Right renal cortex interstitium (tissue), 3 donors: Measurements from ENCODE around the gene NAALADL2. TPM values are rescaled to one million over a fixed set of nuclear protein-coding genes. Genes with fewer than 3 reads are reported as not detected.
"Not testable (repeated sequence)": the region's sequence is repeated elsewhere in the genome, so short reads cannot be mapped to it uniquely, and the experiment has no call there.

ENCODE experiments used
- DNase-seq, 3 donors: peaks; one replicate each; pipeline ENCODE4 v3.0.0-alpha.2; 2013; ENCODE audit warnings: low read depth in 3 of 3, low spot score in 2 of 3
- polyA plus RNA-seq, 3 donors: library from polyadenylated mRNA; unstranded; fragments of 120-200 nt; gene quantifications; one replicate each; pipeline ENCODE4 v1.2.1, GENCODE V29; 2013; ENCODE audit not compliant: insufficient read length in 3 of 3

The NAALADL2 gene
- polyA plus RNA-seq, 3 donors = 18.2 to 22.0 (median 20.4) TPM

- no peak for DNase-seq
Observed at GRCh38 chr3:175457301-175457700, 598.2 kb downstream of the NAALADL2 start.

GRCh38 chr3:175460849-175461399, 601.8 kb downstream of the NAALADL2 start:
- not testable (repeated sequence) for DNase-seq

GRCh38 chr3:175464362-175464761, 605.2 kb downstream of the NAALADL2 start:
- DNase-seq = no peak

GRCh38 chr3:175469124-175469523, 610.0 kb downstream of the NAALADL2 start:
- DNase-seq = no peak

- no peak for DNase-seq
Observed at GRCh38 chr3:175475765-175476164, 616.6 kb downstream of the NAALADL2 start.

GRCh38 chr3:175476489-175476888, 617.4 kb downstream of the NAALADL2 start:
- DNase-seq = no peak

GRCh38 chr3:175477651-175478224, 618.6 kb downstream of the NAALADL2 start:
- no peak for DNase-seq

GRCh38 chr3:175478301-175478700, 619.2 kb downstream of the NAALADL2 start:
- no peak for DNase-seq

- DNase-seq = no peak
Observed at GRCh38 chr3:175479175-175479574, 620.0 kb downstream of the NAALADL2 start.

- no peak for DNase-seq
Observed at GRCh38 chr3:175479800-175480199, 620.7 kb downstream of the NAALADL2 start.

- no peak for DNase-seq
Observed at GRCh38 chr3:175484666-175485065, 625.5 kb downstream of the NAALADL2 start.

- no peak for DNase-seq
Observed at GRCh38 chr3:175485436-175485835, 626.3 kb downstream of the NAALADL2 start.

- no peak for DNase-seq
Observed at GRCh38 chr3:175486255-175486654, 627.1 kb downstream of the NAALADL2 start.

GRCh38 chr3:175489406-175489805, 630.3 kb downstream of the NAALADL2 start:
- DNase-seq = no peak

GRCh38 chr3:175493301-175493700, 634.2 kb downstream of the NAALADL2 start:
- peak in 1 of 3 donors; percentile 16 for DNase-seq

- DNase-seq = no peak
Observed at GRCh38 chr3:175495331-175495730, 636.2 kb downstream of the NAALADL2 start.

- DNase-seq = no peak
Observed at GRCh38 chr3:175502155-175502554, 643.0 kb downstream of the NAALADL2 start.

GRCh38 chr3:175511219-175511785, 652.2 kb downstream of the NAALADL2 start:
- DNase-seq = no peak

- DNase-seq = no peak
Observed at GRCh38 chr3:175512700-175513099, 653.6 kb downstream of the NAALADL2 start.

GRCh38 chr3:175518459-175518858, 659.3 kb downstream of the NAALADL2 start:
- DNase-seq = no peak

- no peak for DNase-seq
Observed at GRCh38 chr3:175521406-175521805, 662.3 kb downstream of the NAALADL2 start.

- no peak for DNase-seq
Observed at GRCh38 chr3:175526191-175526590, 667.1 kb downstream of the NAALADL2 start.
